ENCODE data around the gene LANCL3.
"Not testable (repeated sequence)": the region's sequence is repeated elsewhere in the genome, so short reads cannot be mapped to it uniquely, and the experiment has no call there.

LANCL3 gene

DNA sequence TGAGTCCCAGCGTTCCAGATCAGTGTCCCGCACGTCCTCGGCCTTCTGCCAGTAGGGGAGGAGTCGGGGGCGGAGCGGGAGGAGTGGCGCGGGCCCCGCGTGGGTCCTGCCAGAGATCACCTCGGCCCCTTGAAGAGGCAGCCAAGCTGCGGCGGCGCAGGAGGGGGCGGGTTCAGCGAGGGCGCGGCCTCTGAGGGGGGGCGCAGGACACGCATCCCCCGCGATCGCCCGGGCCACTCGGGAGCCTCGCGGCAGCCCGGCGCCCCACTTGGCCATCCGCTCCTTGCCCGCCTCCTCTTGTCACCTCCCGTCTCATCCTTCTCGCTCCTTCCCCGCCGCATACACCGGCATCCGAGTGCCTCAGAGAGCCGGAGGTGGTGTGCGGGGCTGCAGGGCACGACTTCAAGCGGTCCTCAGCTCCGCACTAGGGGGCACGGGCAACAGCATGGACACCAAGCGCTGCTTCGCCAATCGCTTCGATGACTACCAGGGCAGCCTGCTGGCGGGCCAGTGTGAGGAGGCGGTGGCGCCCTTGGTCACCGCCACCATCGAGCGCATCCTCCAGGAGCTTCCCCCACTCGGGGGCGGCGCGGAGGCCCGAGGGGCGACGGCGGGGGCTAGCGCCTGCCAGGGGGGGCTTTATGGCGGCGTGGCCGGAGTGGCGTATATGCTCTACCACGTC is at the start of gene LANCL3:
LANCL3 (plus strand) TSS at position 236 of the 682 bp plus-strand sequence; CDS start at position 446, 210 bp downstream.
- not testable (repeated sequence) for DNase-seq (ENCODE audit: low read depth in 2 of 2)

DNA sequence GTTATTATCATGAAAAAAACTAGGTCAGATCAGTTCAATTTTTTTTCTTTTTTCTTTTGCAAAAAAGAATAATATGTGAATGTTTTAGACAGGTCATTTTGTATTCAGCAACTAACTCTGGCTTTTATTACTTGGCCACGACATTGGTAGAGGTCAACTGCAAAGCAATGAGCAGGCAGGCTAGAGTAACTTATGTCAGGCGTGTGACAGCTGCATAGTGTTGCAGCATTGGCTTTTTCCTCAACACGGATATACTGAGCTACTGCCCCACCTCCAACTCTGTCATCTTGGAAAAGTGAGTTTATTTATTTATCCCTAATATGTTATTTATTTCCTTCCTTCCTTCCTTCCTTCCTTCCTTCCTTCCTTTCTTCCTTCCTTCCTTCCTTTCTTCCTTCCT is 47.8 kb upstream of the LANCL3 start:
- not testable (repeated sequence) for DNase-seq (ENCODE audit: low read depth in 2 of 2)

DNA sequence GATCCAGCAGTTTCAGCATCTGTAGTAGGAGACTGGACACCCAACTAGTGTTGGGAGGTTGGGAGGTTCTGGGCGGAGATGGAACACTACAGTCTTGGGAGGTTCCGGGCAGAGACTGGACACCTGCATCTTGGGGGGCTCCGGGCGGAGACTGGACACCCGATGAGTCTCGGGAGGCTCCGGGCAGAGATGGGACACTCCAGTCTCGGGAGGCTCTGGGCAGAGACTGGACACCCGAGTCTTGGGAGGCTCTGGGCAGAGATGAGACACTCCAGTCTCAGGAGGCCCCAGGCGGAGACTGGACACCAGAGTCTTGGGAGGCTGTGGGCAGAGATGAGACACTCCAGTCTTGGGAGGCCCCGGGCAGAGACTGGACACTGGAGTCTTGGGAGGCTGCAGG is 29.5 kb upstream of the LANCL3 start:
- DNase-seq (ENCODE audit: low read depth in 2 of 2) = no peak

DNA sequence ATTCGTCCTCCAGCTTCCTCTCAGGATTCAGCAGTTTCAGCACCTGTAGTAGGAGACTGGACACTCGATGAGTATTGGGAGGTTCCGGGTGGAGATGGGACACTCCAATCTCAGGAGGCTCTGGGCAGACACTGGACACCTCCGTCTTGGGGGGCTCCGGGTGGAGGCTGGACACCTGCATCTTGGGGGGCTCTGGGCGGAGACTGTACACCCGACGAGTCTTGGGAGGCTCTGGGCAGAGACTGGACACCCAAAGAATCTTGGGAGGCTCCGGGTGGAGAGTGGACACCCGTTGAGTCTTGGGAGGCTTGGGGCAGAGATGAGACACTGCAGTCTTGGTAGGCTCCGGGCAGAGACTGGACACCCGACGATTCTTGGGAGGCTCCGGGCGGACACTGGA is 28.7 kb upstream of the LANCL3 start:
- DNase-seq (ENCODE audit: low read depth in 2 of 2) = no peak

DNA sequence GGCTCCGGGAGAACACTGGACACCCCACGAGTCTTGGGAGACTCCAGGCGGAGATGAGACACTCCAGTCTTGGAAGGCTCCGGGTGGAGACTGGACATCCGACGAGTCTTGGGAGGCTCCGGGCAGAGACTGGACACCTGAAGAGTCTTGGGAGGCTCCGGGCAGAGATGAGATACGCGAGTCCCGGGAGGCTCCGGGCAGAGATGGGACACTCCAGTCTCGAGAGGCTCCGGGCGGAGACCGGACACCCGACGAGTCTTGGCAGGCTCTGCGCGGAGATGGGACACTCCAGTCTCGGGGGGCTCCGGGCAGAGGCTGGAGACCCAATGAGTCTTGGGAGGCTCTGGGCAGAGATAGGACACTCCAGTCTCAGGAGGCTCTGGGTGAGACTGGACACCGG is 28.1 kb upstream of the LANCL3 start:
- DNase-seq (ENCODE audit: low read depth in 2 of 2) = no peak

DNA sequence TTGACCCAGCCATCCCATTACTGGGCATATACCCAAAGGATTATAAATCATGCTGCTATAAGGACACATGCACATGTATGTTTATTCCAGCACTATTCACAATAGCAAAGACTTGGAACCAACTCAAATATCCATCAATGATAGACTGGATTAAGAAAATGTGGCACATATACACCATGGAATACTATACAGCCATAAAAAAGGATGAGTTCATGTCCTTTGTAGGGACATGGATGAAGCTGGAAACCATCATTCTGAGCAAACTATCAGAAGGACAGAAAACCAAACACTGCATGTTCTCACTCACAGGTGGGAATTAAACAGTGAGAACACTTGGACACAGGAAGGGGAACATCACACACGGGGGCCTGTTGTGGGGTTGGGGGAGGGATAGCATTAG is 26.9 kb upstream of the LANCL3 start:
- DNase-seq (ENCODE audit: low read depth in 2 of 2) = not testable (repeated sequence)

DNA sequence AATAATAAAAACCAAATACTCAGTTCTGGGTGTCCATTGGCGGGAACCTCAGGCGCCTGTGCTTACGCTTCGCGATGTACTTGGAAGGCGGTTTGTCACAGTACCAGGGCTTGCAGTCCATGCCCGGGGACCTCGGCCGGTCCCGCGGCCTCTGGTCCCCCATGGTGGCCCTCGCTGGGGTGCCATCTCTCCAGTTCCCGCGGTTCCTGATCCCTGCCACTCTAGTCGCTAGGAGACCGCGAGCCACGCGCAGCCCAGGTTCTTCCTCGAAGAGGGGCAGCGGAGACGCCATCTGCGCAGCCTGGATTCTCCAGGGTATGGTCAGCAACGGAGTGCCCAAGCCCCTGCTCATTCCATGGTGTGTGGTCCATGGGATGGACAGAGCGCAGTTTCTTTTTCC is 26.4 kb upstream of the LANCL3 start:
- no peak for DNase-seq (ENCODE audit: low read depth in 2 of 2)

DNA sequence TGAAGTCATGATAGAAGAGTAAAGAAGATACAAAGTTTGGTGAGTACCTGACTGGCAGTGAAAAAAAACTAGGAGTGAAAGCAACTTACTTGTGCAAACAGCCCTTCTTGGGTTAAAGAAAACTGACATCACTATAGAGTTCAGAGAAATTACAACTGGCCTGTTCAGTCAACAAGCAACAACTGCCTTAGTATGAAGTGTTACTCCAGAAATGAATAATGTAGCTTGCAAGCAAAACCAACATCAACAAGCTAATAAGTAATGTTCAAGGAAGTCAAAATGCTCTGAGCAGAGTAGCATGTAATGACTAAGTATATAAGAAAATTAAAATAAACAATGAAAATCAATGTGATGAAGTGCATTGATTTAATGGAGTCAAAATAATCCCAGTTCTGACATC is 21.8 kb upstream of the LANCL3 start:
- DNase-seq (ENCODE audit: low read depth in 2 of 2) = not testable (repeated sequence)

DNA sequence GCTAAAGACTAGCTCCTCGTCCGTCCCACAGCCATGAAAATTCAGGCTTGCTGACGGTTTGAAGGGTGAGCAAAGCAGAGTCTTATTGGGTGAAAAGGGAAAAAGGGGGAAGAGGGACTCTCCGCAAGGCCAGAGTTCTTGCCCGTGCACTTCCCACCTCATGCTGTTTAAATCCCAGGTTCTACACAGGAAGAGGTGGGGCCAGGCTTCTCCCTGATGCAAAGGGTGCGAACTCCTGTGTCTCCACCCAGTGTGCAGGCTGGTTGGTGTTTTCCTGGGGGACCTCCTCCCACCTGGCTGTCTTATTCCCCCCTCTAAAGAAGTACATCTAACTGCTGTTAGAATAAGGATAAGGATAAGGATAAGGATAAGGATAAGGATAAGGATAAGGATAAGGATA is 18.0 kb upstream of the LANCL3 start:
- no peak for DNase-seq (ENCODE audit: low read depth in 2 of 2)

DNA sequence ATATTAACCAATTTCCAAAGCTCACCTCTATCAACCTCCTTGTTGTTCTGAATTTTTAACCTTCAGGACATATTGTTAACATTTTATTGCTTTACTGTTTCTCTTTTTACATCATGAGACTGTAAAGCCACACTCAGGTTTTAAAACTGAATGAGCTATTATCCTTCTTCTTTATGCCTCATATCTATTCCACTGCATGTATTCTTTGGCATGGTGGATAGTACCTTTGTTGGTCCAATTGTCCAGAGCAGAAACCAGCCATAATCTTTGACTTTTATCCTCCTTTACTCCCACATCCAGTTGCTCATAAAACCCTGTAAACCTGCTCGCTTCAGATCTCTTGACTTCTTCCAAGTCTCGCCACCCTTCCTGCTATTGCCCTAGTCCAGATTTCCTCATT is 6.2 kb upstream of the LANCL3 start:
- DNase-seq (ENCODE audit: low read depth in 2 of 2) = not testable (repeated sequence)

DNA sequence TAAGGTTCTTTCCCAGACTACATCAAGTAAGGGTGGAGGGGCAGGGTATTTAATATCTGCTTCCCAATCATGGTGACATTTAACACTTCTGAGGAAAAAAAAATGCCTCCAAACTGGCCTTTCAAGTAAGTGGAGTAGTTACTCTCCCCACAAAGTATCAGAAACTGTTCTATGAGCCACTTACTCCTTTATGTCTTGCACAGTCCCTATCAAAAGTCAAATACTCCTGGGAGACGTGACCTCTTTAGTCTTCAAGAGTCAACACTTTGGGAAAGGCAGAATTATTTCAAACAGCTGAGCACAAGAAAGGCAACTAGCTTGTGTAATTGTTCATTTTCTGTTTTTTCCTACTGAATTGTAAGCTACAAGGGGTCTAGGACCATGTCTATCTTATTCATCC is 1.1 kb upstream of the LANCL3 start:
- DNase-seq (ENCODE audit: low read depth in 2 of 2) = not testable (repeated sequence)

DNA sequence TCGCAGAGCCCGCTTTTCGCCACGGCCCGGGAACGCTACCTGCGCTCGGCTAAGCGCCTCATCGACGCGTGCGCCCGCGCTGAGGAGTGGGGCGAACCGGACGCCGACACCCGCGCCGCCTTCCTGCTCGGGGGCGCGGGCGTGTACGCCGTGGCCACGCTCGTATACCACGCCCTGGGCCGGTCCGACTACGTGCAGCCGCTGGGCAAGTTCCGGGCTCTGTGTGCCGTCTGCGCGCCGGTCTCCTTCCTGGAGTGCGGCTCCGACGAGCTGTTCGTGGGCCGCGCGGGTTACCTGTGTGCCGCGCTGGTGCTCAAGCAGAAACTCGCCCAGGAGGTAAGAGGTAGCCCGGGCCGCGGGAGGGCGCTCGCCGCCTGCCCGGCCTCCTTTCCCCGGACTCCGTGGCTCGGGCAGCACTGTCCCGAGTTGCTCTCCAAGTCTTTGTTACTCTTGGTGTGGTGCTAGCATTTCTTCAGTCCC is 687 bp downstream of the LANCL3 start:
- DNase-seq (ENCODE audit: low read depth in 2 of 2) = peak in 1 of 2 donors; percentile 7

DNA sequence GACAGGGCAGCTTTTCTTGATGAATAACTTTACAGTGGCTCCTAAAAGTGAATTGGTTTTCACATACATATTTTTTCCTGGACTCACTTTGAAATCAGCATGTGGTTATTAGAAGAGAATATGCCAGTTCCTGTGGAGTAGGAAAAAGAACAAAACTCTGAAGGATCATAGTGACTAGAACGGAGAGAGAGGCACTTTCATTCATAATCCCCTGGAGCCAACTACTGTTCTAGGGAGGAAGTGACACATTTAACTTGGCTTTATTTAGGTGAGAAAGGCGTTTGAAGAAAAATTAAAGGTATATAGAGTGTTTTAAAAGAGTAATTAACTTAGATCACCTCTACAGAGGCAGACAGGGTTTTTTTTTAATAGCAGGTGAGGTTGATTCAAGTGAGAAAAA is 1.7 kb downstream of the LANCL3 start:
- DNase-seq (ENCODE audit: low read depth in 2 of 2) = not testable (repeated sequence)

DNA sequence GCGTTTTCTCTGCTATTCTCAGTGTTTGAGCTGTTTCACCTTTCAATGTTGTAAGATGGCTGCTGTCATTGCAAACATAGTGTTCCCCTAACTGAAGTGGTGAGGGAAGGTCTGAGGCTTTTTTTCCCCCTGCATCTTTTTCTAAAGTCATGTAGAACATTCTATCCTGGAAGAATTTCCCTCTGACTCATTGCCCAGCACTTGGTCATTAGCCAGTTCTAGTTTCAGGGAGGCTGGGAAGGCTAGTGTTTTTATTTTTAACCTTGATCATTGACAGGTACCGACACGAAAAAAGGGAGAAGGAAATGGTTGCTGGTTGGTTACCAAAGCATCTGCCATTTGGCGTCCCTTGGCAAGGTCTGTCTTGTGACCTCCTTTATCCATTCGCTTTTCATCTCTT is 6.6 kb downstream of the LANCL3 start:
- no peak for DNase-seq (ENCODE audit: low read depth in 2 of 2)

DNA sequence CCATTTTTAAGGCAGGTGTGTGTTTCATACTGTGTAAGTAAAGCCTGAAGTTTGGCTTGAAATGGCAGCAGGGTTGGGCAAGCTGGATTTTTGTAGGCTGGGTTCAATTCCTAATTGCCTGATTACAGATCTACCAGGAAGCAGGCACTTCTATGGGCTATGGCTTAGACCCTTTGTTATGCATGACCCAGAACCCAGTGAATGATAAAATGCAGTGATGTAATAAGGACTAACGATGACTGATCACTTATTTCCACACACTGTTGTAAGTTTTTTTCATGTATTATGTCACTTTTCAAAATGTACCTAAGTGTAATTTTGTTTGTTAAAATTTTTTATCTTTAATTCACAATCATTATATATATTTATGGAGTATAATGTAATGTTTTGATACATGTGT is 8.6 kb downstream of the LANCL3 start:
- DNase-seq (ENCODE audit: low read depth in 2 of 2) = no peak

DNA sequence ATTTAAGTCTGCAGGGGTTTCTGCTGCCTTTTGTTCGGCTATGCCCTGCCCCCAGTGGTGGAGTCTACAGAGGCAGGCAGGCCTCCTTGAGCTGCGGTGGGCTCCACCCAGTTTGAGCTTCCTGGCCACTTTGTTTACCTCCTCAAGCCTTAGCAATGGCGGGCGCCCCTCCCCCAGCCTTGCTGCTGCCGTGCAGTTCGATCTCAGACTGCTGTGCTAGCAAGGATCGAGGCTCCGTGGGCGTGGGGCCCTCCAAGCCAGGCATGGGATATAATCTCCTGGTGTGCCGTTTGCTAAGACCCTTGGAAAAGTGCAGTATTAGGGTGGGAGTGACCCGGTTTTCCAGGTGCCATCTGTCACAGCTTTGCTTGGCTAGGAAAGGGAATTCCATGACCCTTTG is 15.9 kb downstream of the LANCL3 start:
- not testable (repeated sequence) for DNase-seq (ENCODE audit: low read depth in 2 of 2)

DNA sequence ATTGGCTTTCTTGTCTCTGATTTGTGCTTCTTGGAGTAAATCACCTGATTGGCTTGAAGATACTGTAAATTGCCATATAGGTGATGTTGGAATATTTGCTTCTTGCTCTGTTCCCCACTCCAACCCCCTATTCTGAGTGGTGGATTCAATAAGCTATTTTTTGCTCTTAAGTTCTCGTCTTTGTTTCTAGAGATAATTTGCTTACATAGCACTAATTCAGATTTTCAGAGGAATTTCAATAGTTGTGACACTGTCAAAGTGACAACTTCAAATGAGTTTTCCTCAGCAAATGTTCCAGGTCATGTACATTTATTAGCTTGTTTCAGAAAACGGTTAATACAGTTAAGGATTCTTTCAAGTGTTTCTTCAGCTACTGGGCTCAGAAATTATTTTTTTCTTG is 18.6 kb downstream of the LANCL3 start:
- no peak for DNase-seq (ENCODE audit: low read depth in 2 of 2)

DNA sequence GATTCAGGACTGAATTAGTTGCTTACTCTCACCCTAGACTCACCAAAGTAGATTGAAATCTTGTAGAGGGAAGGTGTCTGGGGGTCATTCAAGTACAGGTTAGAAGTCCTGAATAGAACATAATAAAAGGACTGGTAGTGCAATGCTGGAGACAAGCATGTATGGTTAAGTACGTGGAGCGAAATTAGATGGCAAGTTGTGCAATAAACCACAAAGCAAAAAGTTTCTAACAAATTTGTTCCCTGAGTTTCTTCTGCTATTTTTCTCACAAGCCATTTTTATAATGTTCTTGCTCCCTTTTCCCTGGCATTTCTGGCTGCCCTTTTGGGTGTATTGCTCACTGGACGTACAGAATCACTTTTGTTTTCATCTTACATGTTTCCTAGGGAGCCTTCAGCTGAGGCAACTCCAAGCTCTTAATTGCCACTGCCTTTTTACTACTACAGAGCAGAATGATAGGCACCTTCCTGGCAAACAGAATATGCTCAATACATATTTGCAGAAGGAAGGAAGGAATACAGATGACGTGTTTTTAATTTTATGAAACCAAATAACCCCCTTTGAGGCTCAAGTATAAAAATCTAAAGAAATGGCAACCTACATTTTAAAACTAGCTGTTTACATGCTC is 23.4 kb downstream of the LANCL3 start:
- no peak for DNase-seq (ENCODE audit: low read depth in 2 of 2)

DNA sequence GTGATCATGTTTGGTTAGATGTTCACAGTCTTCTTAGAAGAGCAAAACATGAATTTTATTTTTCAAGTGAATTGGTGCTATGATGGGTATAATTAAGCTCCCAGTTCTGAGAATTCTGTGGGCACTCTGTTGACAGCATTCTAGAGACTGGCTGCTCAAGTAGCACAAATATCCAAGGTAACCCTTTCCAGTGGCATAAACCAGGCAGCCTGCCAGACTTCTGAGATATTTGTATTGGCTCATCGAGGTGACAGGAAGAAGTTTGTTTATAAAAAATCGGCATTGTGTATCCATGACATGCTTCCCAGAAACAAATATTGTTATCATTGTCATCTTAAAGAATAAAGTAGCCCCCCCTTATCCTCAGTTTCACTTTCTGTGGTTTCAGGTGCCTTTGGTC is 28.3 kb downstream of the LANCL3 start:
- DNase-seq (ENCODE audit: low read depth in 2 of 2) = no peak

DNA sequence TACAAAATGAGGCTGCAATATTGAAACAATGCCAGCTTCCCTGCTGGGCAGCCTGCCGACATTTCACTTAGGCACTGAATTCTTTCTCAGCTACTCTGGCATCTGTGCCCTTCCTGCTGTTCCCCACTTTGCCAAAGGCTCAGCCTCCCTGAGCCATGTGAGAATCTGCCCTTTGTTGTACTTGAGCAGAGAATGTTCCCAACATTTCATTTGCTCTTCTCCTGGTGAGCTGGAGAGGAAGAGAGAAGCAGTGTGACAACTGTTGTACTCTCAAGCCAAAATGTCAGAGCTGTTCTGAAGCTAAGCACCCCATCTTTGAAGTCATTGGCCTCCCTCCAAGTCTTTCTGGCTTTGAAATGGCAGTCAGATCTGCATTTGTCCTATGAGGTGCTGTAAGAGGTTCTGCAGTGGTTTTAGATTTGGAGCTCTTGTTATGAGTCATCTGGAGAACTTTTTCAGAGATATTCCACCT is 32.5 kb downstream of the LANCL3 start:
- DNase-seq (ENCODE audit: low read depth in 2 of 2) = no peak

DNA sequence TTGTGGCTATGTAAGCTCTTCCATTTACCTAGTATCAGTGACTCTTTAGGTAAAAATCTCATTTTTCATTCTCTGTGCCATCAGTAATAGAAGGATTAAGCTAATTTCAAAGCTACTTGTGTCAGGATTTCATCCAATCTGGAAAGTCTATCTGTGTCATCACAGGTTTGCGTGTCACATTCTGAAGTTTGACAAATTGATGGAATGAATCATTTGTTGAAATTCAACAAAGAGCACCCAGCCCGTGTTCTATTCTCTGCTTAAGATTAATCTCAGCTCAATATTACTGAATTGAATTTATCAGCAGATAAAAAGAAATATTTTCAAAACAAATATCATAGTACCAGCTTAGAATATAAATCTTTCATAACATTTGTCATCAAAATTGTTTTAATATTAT is 35.8 kb downstream of the LANCL3 start:
- DNase-seq (ENCODE audit: low read depth in 2 of 2) = no peak

DNA sequence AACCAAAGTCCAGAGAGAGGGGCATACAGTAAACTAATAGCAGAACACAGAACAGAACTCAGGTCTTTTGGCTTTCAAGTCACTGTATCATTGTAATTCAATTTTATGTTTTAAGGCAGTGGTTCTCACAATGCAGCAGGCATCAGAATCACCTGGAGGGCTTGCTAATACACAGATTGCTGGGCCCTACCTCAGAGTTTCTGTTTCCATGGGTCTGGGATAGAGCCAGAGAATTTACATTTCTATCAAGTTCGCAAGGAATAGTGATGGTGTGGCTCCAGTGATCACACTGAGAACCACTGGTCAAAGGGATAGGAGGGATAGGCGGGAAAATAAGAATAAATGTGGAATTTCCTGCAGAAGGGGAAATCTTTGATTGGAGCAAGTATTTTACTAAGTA is 36.7 kb downstream of the LANCL3 start:
- DNase-seq (ENCODE audit: low read depth in 2 of 2) = no peak

DNA sequence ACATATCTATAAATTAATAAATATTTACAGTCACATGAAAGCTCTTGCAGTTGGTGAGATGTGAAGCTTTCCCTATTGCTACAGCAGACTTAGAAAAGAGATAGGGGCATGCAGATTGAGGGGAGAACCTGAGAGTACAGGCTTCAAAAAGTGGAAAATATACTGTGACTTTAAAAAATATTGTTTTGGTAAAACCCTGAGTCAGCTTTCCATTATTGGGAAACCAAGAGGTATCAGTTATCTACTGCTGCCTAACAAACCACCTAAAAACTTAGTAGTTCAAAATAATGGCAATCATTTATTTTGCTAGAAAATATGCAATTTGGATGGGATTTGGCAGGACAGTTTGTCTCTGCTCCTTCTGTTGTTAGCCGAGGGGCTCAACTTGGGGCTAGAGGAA is 38.3 kb downstream of the LANCL3 start:
- DNase-seq (ENCODE audit: low read depth in 2 of 2) = no peak

Measured in stimulated activated CD8-positive, alpha-beta memory T cell treated with anti-CD3 and anti-CD28 coated beads, Interleukin-2, amount 100 ng/mL, for 48 hours (primary cell).